GM12878 (cell line): Measurements from ENCODE around the gene HDHD3. TPM values are rescaled to one million over a fixed set of nuclear protein-coding genes. Genes with fewer than 3 reads are reported as not detected.
A peak's percentile ranks its signal among the peaks of the same experiment; 100 is the strongest.

Experiments used
- ATAC-seq: fragments of 200-7000 bp; cut with Tn5 transposase; 3 replicates; pipeline ENCODE4 v1.9.1; 2020; ENCODE audit warnings: mild to moderate bottlenecking, moderate library complexity
- BruUV-seq: library from RNA; stranded (reverse); fragments of 400-500 nt; replicated peaks from 2 replicates; lab custom pipeline; 2021; lab: Mats Ljungman, UMichigan
- CTCF ChIA-PET: fragments of 300-600 bp; sonication (Branson Sonifier 250); formaldehyde crosslinking; extraction: SDS; loops from one replicate; lab custom pipeline; 2021; ENCODE audit warnings: inconsistent platforms; lab: Yijun Ruan, JAX
- POLR2A ChIA-PET: fragments of 350-600 bp; formaldehyde crosslinking; extraction: SDS; loops from one replicate; lab custom pipeline; 2021; ENCODE audit warnings: inconsistent platforms; lab: Charles Lee
- RAD21 ChIA-PET: fragments of 300-600 bp; sonication (Branson Sonifier 250); formaldehyde crosslinking; loops from one replicate; lab custom pipeline; 2023; ENCODE audit warnings: antibody characterized with exemption; ENCODE audit not compliant: unreplicated experiment; lab: Charles Lee
- SMC1A ChIA-PET: fragments of 300-600 bp; sonication (Branson Sonifier 250); formaldehyde crosslinking; loops from one replicate; lab custom pipeline; 2023; ENCODE audit not compliant: unreplicated experiment, uncharacterized antibody; lab: Charles Lee
- DNase-seq: peaks from one replicate; pipeline ENCODE4 v3.0.0-alpha.2; 2011; ENCODE audit warnings: low read depth, low spot score
- FAIRE-seq: peaks from 3 replicates; lab custom pipeline; 2011; peaks lifted over from hg19 to GRCh38; lab: Jason Lieb, UNC
- H2AFZ ChIP-seq: 2 replicates; pipeline ENCODE4 v1.6.0; 2011; ENCODE audit warnings: low read depth, low read length, control low read depth; ENCODE audit not compliant: control insufficient read depth
- H3K27ac ChIP-seq: 2 replicates; pipeline ENCODE4 v1.5.1; 2011; ENCODE audit warnings: control low read depth; ENCODE audit not compliant: control insufficient read depth, insufficient read depth
- H3K27me3 ChIP-seq, 2 experiments: replicated peaks in 1 of 2; 2 replicates each; pipeline versions ENCODE4 v1.6.0 to v1.6.1; 2011; ENCODE audit warnings: low read length in 1 of 2; ENCODE audit not compliant: control insufficient read depth in 2 of 2, insufficient read depth in 2 of 2
- H3K36me3 ChIP-seq, 2 experiments: 2 replicates each; pipeline ENCODE4 v1.5.1; 2011; ENCODE audit warnings: low read length in 1 of 2; ENCODE audit not compliant: control insufficient read depth in 2 of 2, insufficient read depth in 2 of 2
- H3K4me1 ChIP-seq: 2 replicates; pipeline ENCODE4 v1.6.1; 2011; ENCODE audit warnings: mild to moderate bottlenecking, low read length, moderate library complexity, mixed read lengths; ENCODE audit not compliant: control insufficient read depth, insufficient read depth
- H3K4me2 ChIP-seq: 2 replicates; pipeline ENCODE4 v1.6.0; 2011; ENCODE audit warnings: control low read depth; ENCODE audit not compliant: control insufficient read depth, insufficient read depth
- H3K4me3 ChIP-seq: fragments of 200-600 bp; sonication (generic); 2 replicates; pipeline ENCODE4 v1.5.1; 2016
- H3K79me2 ChIP-seq: 2 replicates; pipeline ENCODE4 v1.6.0; 2011; ENCODE audit warnings: low read length; ENCODE audit not compliant: control insufficient read depth, insufficient read depth
- H3K9ac ChIP-seq: 2 replicates; pipeline ENCODE4 v1.8.0; 2011; ENCODE audit warnings: low read length, control low read depth, mixed read lengths; ENCODE audit not compliant: control insufficient read depth, insufficient read depth
- H3K9me3 ChIP-seq: replicated peaks from 3 replicates; pipeline ENCODE4 v1.5.1; 2011; ENCODE audit warnings: mild to moderate bottlenecking, low read length; ENCODE audit not compliant: control insufficient read depth, insufficient read depth
- H4K20me1 ChIP-seq: 2 replicates; pipeline ENCODE4 v1.6.0; 2011; ENCODE audit not compliant: control insufficient read depth, insufficient read depth
- CHD1 ChIP-seq: IDR thresholded peaks from 2 replicates; pipeline ENCODE4 v1.6.1; 2012; ENCODE audit warnings: low read depth, low read length, improper control_type of control experiment
- CTCF ChIP-seq, 3 experiments: IDR thresholded peaks in 2 of 3; conservative IDR thresholded peaks in 1 of 3; 2 replicates each; pipeline ENCODE4 v1.5.1; 2011; ENCODE audit warnings: low read depth in 3 of 3, low read length in 3 of 3, mild to moderate bottlenecking in 3 of 3, control low read depth in 2 of 3, moderate library complexity in 2 of 3, inconsistent platforms in 1 of 3, mixed read lengths in 1 of 3; ENCODE audit not compliant: control insufficient read depth in 2 of 3, insufficient read depth in 1 of 3; ENCODE audit errors: extremely low read depth in 1 of 3
- EED ChIP-seq: sonication (generic); IDR thresholded peaks from 2 replicates; pipeline ENCODE4 v1.6.1; 2016; ENCODE audit warnings: antibody characterized with exemption, low read depth
- HCFC1 ChIP-seq: fragments of 150-350 bp; IDR thresholded peaks from 2 replicates; pipeline ENCODE4 v1.6.1; 2014; ENCODE audit warnings: low read length
- IRF3 ChIP-seq: fragments of 450-650 bp; IDR thresholded peaks from 2 replicates; pipeline ENCODE4 v1.6.1; 2014; ENCODE audit warnings: mild to moderate bottlenecking
- MEF2A ChIP-seq: IDR thresholded peaks from 2 replicates; pipeline ENCODE4 v1.6.1; 2011; ENCODE audit warnings: low read depth, mild to moderate bottlenecking, low read length, moderate library complexity; ENCODE audit not compliant: insufficient read depth
- SIN3A ChIP-seq: IDR thresholded peaks from 2 replicates; pipeline ENCODE4 v1.6.1; 2012; ENCODE audit warnings: low read depth, low read length, improper control_type of control experiment
- SMC3 ChIP-seq: IDR thresholded peaks from 2 replicates; pipeline ENCODE4 v1.6.1; 2011; ENCODE audit warnings: low read length, improper control_type of control experiment, borderline replicate concordance
- SREBF1 ChIP-seq: IDR thresholded peaks from 2 replicates; pipeline ENCODE4 v1.6.1; 2012; ENCODE audit warnings: mild to moderate bottlenecking, low read length
- TCF12 ChIP-seq: IDR thresholded peaks from 2 replicates; pipeline ENCODE4 v1.6.1; 2011; ENCODE audit warnings: low read depth, mild to moderate bottlenecking, low read length
- ZNF217 ChIP-seq: fragments of 450-650 bp; IDR thresholded peaks from 2 replicates; pipeline ENCODE4 v1.6.1; 2017; ENCODE audit warnings: antibody characterized with exemption, mild to moderate bottlenecking
- ZNF24 ChIP-seq: fragments of 450-650 bp; IDR thresholded peaks from 2 replicates; pipeline ENCODE4 v1.6.1; 2017; ENCODE audit warnings: antibody characterized with exemption, mild to moderate bottlenecking
- WGBS: methylation state at CpG from one replicate; pipeline ENCODE4 v1.1.6; 2016; ENCODE audit warnings: low lambda C conversion rate; ENCODE audit not compliant: insufficient replicate concordance, insufficient coverage; ENCODE audit errors: missing lambda C conversion rate; 5-methylcytosine and 5-hydroxymethylcytosine counted together
- in situ Hi-C: fragments of 300-500 bp; cut with MboI; formaldehyde crosslinking; loops from 9 replicates; pipeline ENCODE4 v1.14.3; 2018; ENCODE audit warnings: mixed read lengths
- intact Hi-C: fragments of 100-400 bp; cut with micrococcal nuclease; formaldehyde crosslinking; loops from one replicate; pipeline ENCODE4 v1.14.2; 2022; ENCODE audit not compliant: unreplicated experiment
- polyA plus RNA-seq, 11 experiments: library from polyadenylated mRNA; depleted of rRNA in 4 of 11; unstranded in 6 of 11; stranded (reverse) in 5 of 11; fragments of >200 nt; fragmentation: Nextera tagmentation in 4 of 11; fragmentation: Illumina TruSeq in 1 of 11; extraction: Ambion mirVana in 4 of 11; extraction: Trizol in 1 of 11; gene quantifications; 1 replicate in 1 of 11; 2 replicates in 10 of 11; pipeline versions ENCODE4 v1.2.1 to v1.2.3, GENCODE V29; 2011 to 2016; ENCODE audit warnings: inconsistent platforms in 2 of 11, missing spikeins in 2 of 11, low read depth in 1 of 11
- total RNA-seq, 4 experiments: library from RNA; depleted of rRNA in 3 of 4; stranded (reverse); fragments of >200 nt in 3 of 4; fragmentation: Illumina TruSeq in 1 of 4; extraction: Trizol in 1 of 4; gene quantifications; 2 replicates each; pipeline versions ENCODE4 v1.2.1 to v1.2.3, GENCODE V29; 2013 to 2021

The HDHD3 gene
- total and polyA plus RNA-seq, 10 of the 15 experiments (the other 5 are each of a cell fraction or from before 2014, with no cell fraction given): 1.3 to 29.4 (median 17.9) TPM

GRCh38 chr9:113410207-113410864 is 33.5 kb upstream of the HDHD3 start, which contains the start of the genes C9orf43 and POLE3 (continued):
- TF ChIP-seq SREBF1 (no peak), CHD1 (no peak; the same call in 1 of the 2 replicates), SIN3A (peak; percentile 96), MEF2A (0 out of 2 replicates have a peak, but pooled peaks have one; percentile 56), HCFC1 (peak; percentile 75), CTCF (IDR thresholded peaks at IDR 0.05 in 2 of 3, conservative IDR thresholded peaks at IDR 0.05 in 1 of 3; ENCODE audit: control insufficient read depth in 2 of 3, extremely low read depth in 1 of 3, insufficient read depth in 1 of 3, low read depth in 3 of 3, low read length in 3 of 3) (no peak; a peak in 1 of 6 replicates), TCF12 (no peak), ZNF24 (peak; percentile 9; the same call in 1 of the 2 replicates)
- TF ChIP-seq, all 136 proteins: peak for 71

DNA sequence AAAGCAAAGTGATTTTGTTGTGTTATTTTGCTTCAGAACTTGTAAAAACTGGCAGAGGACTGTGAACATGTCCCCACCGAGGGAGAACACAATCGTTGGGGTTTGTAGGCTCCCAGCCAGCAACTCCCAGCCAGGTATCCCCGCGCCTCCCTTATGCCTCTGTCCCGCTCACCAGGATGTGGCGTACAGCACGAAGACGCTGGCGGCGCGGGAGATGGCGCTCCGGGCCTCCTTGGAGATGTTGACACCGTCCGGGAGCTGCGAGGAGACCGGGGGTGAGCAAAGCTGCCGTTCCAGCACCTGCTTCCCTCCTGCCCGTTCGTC is 33.1 kb upstream of the HDHD3 start:
- ChIA-PET SMC1A (interaction anchor here (0.7 to 1.8 kb wide), 11 partner anchors 11 to 249 kb away, joined by 3 to 11 read pairs (median 4); partner anchors contain the start of genes CDC26, PRPF4 and WDR31), RAD21 (interaction anchor here (0.6 to 2.5 kb wide), 21 partner anchors 9 to 248 kb away, joined by 3 to 16 read pairs (median 5); partner anchors contain the start of genes ALAD, CDC26, FKBP15 and PRPF4), CTCF (interaction anchor here (0.7 to 5.3 kb wide), 18 partner anchors 9 to 256 kb away, joined by 3 to 72 read pairs (median 3); partner anchors contain the start of genes ALAD, CDC26, PRPF4 and WDR31), POLR2A (interaction anchor here (0.7 to 2.6 kb wide), 11 partner anchors 8 to 192 kb away, joined by 3 to 18 read pairs (median 4); partner anchors contain the start of genes ALAD, CDC26 and PRPF4)
- in situ Hi-C loops (loop anchor here (5.0 kb wide), 1 partner anchor 138 kb away; no protein-coding TSS in a partner anchor), intact Hi-C loops (loop anchor here (10.0 kb wide), 2 partner anchors 195 to 1045 kb away; no protein-coding TSS in a partner anchor)
- H3K4me1 ChIP-seq: peaks cover 16% of the 10 kb centered on the region; the same call in 1 of the 2 replicates
- ATAC-seq: peak; percentile 14
- no peak for FAIRE-seq
- BruUV-seq: no TSS peak
- H3K27me3 ChIP-seq: no peaks in the 10 kb centered on the region
- peak overlapping the region; percentile 98 for H3K27ac ChIP-seq
- H3K36me3 ChIP-seq: peaks cover 0 to 10% of the 10 kb centered on the region in 2 experiments; a peak in 1 of 4 replicates
- H3K9ac ChIP-seq: peak overlapping the region; percentile 93
- TF ChIP-seq ZNF217: no peak
- TF ChIP-seq IRF3: no peak
- TF ChIP-seq SMC3: no peak
- TF ChIP-seq EED: no peak
- no peaks in the 10 kb centered on the region for H4K20me1 ChIP-seq
- H3K79me2 ChIP-seq: peaks cover 19% of the 10 kb centered on the region
- H2AFZ ChIP-seq: peak overlapping the region; percentile 97
- H3K4me2 ChIP-seq: peak overlapping the region; percentile 81
- H3K9me3 ChIP-seq: no peaks in the 10 kb centered on the region
- no peak for DNase-seq
- peak overlapping the region; percentile 92 for H3K4me3 ChIP-seq
- 0% methylated on average over 20 of the region's 20 CpGs for WGBS
